NCI-H1930 (cell line): ENCODE data around the gene MED13L.

Experiments used
- DNase-seq, 2 experiments: peaks; one replicate each; lab custom pipeline; 2025; lab: John Stamatoyannopoulos, UW

The MED13L gene

DNA sequence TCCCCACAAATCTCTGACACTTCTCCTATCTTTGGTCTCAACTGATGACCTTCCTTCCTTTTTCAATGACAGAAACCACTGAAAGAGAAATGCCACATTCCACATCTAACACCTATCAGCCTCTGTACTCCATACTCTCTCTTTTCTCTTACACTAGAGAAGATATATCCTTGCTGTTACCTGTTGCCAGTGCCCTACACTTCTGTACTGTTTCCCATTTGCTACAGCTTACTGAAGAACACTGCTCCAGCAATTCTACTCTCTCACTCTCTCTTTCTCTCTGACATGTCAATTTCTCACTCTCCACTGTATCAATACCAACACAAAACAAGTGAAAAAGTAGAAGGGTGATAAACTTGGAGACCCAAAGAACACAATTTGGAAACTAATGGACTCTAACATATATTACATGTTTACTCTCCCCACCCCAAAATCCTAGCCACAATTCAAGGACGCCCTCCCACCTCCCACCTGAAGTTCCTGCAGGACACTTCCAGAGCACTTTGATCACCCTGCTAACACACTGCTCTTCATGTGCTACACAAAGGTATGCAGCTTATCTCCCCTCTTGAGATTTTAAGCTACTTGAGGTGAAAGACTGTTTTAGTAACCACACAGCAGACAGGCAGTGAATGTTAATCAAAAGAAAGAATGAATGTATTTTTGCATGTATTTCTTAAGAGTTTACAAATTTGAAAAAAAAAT is 95.0 kb downstream of the MED13L start:
- no peak for DNase-seq

- no peak for DNase-seq
Measured at GRCh38 chr12:116180448-116180847, 97.0 kb downstream of the MED13L start.

DNA sequence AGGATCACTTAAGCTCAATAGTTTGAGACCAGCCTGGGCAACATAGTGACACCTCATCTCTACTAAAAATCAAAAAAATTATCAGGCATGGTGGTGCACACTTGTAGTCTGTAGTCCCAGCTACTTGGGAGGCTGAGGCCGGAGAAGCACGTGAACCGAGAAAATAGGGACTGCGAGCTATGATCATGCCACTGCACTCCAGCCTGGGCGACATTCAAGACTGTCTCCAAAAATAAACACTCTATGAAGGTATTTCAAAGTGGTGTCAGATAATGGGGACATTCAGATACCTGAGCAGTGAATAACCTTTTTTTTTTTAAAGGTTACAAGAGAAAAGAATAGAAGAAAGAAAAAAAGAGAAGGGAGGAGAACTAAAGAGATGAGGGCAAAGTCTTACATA is 98.1 kb downstream of the MED13L start:
- no peak for DNase-seq

- no peak for DNase-seq
Measured at GRCh38 chr12:116177017-116177416, 100.5 kb downstream of the MED13L start.

DNA sequence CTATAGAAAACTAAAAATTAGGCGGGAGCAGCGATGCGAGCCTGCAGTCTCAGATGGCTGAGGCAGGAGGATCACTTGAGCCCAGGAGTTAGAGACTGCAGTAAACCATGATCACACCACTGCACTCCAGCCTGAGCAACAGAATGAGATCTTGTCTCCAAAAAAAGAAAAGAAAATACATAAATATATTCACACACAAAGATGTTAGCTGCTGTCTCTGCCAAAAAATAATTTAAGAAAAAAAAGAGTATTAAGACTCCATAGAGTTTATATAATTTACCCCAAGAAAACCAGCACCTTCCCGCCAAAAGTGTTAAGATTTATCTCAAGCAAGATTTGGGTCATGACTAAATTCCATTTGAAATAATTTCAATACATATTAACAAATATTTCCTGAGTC is 102.6 kb downstream of the MED13L start:
- no peak for DNase-seq

DNA sequence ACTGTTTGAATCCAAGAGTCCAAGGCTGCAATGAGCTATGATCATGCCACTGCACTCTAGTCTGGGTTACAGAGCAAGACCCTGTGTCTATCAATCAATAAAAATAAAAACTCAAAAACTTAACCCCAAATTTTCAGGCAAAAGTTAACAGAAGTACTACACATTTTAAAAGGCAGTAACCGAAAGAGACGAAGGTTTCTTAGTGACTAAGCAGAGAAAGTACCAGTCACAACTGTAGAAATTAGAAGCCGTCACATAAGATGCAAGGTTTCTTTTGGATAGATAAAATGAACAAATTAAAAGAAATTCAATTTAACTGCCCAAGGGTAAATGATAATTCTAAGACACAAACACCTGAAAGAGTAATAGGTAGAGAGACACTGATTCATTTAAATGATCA is 103.5 kb downstream of the MED13L start:
- no peak for DNase-seq

GRCh38 chr12:116172224-116172849 is 105.2 kb downstream of the MED13L start:
- DNase-seq = no peak

DNA sequence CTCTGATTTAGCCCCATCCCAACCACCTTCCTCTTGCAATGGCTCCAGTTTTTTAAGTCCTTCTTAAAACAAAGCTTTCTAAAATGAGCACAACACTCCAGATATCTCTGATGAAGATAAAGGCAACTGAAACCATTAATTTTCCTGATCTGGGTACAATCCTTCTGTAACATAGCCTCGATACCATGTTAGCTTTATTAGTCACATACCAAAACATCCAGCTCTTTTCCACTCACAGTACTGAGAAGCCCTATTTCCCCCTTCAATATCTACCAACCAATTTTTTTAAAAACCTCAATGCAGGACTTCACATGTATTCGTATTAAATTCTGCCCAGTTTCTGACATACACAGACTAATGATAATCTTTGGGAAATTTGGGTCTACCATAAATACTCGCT is 105.9 kb downstream of the MED13L start:
- DNase-seq = no peak

DNA sequence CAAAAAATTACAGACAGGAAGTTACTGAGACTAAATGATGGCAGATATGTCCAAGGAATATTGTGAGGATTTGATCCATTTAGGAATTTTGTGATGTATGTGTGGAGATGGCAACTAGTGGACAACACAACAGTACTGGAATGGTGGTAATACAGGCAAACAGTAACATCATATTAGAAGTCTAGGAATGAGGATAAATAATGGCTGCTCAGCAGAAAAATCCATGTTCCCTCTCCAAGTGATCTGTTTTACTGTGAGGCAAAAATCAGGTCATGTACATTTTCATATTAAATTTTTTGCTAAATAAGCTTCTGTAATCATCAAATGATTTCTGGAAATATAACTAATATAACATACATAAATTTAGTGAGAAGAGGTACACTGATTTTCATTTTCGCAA is 108.4 kb downstream of the MED13L start:
- DNase-seq = no peak

DNA sequence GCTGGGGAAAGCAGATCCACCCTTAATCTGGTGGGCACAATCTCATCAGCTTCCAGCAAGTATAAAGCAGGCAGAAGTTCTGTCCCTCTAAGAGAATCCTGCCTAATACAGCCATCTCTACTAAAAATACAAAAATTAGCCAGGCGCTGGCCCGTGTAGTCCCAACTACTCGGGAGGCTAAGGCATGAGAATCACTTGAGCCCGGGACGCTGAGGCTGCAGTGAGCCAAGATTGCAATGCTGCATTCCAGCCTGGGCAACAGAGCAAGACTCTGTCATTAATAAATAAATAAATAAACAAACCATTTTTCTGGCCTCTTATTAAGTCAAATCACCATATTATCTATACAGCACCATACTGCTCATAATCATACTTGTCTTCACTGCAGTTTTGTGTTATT is 111.2 kb downstream of the MED13L start:
- DNase-seq = no peak

GRCh38 chr12:116165036-116165425 is 112.5 kb downstream of the MED13L start:
- no peak for DNase-seq

- DNase-seq = no peak
Measured at GRCh38 chr12:116164250-116165035, 113.0 kb downstream of the MED13L start.

DNA sequence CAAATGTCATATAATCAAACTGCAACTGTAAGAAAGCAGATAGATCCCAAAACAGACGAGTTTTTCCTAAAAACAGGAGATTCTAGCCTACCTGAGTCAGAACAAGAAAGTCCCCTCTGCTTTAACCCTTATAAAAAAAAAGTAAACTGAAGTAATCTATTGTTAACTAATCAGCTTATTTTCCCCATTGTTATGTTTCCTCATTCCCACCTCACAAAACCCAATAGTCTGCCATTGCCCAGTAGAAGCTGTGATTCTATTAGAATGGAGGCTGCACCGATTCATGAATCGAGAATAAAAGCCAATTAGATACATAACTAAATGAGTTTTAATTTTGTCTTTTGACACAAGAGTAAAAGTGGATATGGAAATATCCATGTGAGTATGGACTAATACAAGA is 115.4 kb downstream of the MED13L start:
- no peak for DNase-seq

DNA sequence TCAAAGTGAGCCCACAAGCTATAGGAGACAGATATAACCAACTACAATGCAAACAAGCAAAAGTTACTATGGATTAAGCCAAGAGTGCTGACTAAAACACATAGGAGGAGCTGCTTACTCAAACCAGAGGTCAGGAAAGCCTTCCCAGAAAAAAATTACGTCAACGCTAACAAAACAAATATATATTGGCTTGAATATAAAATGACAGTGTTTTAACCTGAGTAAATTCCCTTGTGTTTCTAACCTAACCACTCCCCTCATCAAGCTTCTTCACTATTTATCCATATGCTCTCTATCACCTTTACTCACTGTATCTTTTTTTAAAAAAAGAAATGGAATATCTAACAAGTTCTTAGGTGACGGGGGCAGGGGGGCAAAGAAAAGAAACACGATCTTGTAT is 115.9 kb downstream of the MED13L start:
- no peak for DNase-seq

DNA sequence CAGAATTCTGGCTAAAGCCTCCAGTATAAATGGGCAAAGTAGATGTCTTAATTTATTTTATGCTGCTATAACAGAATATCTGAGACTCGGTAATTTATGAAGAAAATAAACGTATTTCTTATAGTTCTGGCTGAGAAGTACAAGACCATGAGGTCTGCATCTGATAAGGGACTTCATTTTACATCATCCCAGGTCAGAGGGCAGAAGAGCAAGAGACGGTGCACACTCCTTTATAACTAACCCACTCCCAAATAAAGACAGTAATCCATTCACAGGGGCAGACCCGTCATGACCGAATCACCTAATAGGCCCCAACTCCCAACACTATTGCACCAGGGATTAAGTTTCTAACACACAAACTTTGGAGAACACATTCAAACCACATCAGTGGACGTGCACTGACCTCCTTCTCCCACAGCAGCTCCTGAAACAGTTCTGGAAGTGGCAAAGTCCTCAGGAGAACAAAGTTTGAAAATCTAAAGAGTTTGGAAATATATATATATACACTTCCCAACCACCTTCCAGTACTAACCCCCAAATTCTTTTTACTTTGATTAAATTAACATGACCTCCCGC is 116.5 kb downstream of the MED13L start:
- no peak for DNase-seq

DNA sequence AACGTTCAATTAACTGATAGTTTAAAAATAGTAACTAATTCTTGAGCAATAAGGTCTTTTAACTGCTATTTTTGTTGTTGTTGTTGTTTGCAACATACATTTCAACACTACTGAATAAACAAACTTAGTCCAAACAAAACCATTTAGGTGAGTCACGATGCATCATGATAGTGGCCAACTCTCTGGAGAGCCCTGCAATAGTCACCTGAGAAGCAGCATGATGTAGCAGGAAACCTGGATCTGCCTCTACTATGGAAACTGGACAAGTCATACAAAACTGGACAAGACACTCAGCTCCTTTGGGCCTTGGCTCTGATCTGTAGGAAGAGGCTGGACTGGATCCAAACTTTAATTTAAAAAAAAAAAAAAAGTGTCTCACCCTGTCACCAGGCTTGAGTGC is 117.3 kb downstream of the MED13L start:
- DNase-seq = no peak

- no peak for DNase-seq
Measured at GRCh38 chr12:116159593-116160200, 117.8 kb downstream of the MED13L start.

DNA sequence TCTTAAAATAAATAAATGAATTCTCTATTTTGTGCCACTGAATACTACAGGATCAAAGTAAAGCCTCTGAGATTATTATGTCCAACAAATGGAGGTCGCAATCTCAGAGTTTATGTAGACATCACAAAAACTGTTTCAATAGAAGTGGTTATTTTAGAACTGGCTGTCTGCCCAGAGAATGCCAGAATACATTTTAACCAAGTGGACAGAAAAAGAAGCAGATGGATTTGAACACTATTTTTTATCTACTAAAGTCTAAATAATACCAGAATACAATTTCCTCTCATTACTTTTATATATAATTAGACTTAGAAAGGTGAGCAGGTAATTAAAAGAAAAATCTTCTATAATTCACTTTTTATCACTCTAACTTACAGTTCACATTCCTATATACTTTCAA is 118.3 kb downstream of the MED13L start:
- DNase-seq = no peak

DNA sequence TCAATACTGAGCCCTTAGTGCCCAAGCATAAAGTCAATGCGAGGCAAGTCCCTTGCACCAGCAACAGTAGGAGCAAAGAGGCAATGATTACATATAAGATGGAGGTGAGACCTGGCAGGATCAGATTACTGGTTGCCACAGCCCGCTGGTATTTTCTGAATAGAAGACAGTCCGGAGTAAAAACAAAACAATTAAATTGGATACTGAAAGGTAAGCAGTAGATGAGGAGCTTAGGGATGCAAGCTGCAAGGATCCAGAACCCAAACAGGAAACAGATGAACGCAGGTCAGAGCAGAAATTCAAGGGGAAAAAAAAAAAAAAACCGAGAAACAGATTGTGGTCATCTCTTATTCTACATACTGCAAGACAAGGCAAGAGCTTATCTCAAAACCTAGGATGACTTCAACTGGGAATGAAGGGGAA is 119.6 kb downstream of the MED13L start:
- no peak for DNase-seq

DNA sequence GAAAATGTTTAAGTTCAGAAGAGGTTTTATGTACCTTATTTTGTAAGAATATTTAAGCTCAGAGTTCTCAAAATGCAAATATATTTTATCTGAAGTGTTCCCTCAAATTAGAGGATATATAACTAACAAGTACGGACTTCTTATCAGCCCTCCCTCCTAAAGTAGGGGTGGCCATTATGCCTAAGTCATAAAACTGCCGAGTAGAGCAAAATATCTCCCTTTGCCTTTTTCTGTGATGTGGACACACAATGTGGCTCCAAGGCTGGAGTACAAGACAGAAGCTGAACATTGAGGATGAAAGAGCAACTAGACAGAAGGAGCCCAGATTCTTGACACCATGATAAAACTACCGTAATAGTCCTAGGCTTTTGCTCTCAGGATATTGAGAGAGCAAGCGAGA is 120.9 kb downstream of the MED13L start:
- no peak for DNase-seq

GRCh38 chr12:116155383-116155782 is 122.1 kb downstream of the MED13L start:
- DNase-seq = no peak

GRCh38 chr12:116153983-116154382 is 123.5 kb downstream of the MED13L start:
- DNase-seq = no peak
